Lower leg skin (tissue), 4 donors: ENCODE measurements around the gene LTBP2. TPM values are rescaled to one million over a fixed set of nuclear protein-coding genes. Genes with fewer than 3 reads are reported as not detected.
A peak's percentile ranks its signal among the peaks of the same experiment; 100 is the strongest.

Source experiments
- DNase-seq, 2 donors: peaks; one replicate each; pipeline ENCODE4 v3.0.0-alpha.2; 2019; ENCODE audit warnings: low spot score in 2 of 2
- H3K4me3 ChIP-seq: fragments of 200-600 bp; sonication (generic); 2 replicates; pipeline ENCODE4 v1.5.1; 2017; ENCODE audit warnings: mild to moderate bottlenecking, low read depth; ENCODE audit not compliant: poor library complexity, severe bottlenecking
- CTCF ChIP-seq, 3 donors: fragments of 450-650 bp; IDR thresholded peaks; one replicate each; pipeline ENCODE4 v1.5.1; 2016; ENCODE audit warnings: antibody characterized with exemption in 3 of 3, mild to moderate bottlenecking in 3 of 3, moderate library complexity in 2 of 3
- POLR2A ChIP-seq, 2 donors: fragments of 450-650 bp; IDR thresholded peaks; one replicate each; pipeline ENCODE4 v1.6.1; 2016 to 2017; ENCODE audit warnings: antibody characterized with exemption in 2 of 2, mild to moderate bottlenecking in 1 of 2, moderate library complexity in 1 of 2
- WGBS, 2 donors: methylation state at CpG; one replicate each; pipeline ENCODE4 v1.1.5; 2018; 5-methylcytosine and 5-hydroxymethylcytosine counted together
- intact Hi-C: fragments of 100-400 bp; cut with DNase I; formaldehyde crosslinking; loops from one replicate; pipeline ENCODE4 v1.15.0; 2023; ENCODE audit warnings: low total_unique reads
- total RNA-seq, 4 donors: library from RNA; depleted of rRNA; stranded (reverse); fragments of >200 nt; gene quantifications; one replicate each; pipeline ENCODE4 v1.1.0, GENCODE V29; 2016

The LTBP2 gene
- total RNA-seq, 4 donors from 2014 or later = 13.7 to 39.3 (median 25.9) TPM

GRCh38 chr14:74614508-74615495 lies 2.8 kb upstream of the LTBP2 start:
- WGBS, 2 donors = 65 to 82% methylated on average over 8 of the region's 8 CpGs
- no peak for TF ChIP-seq CTCF (IDR thresholded peaks at IDR 0.05)
- no peak for TF ChIP-seq POLR2A (IDR thresholded peaks at IDR 0.05)
- DNase-seq = no peak
- no peak overlapping the region for H3K4me3 ChIP-seq
- intact Hi-C loops = no loop called here

GRCh38 chr14:74613211-74613914 lies 1.3 kb upstream of the LTBP2 start:
- no peak for DNase-seq
- 69 to 72% methylated on average over 15 to 16 of the region's 16 CpGs for WGBS, 2 donors
- TF ChIP-seq POLR2A (IDR thresholded peaks at IDR 0.05) (no peak), CTCF (IDR thresholded peaks at IDR 0.05) (no peak)
- intact Hi-C loops = no loop called here
- H3K4me3 ChIP-seq = no peak overlapping the region

- intact Hi-C loops = no loop called here
- peak overlapping the region; percentile 54 for H3K4me3 ChIP-seq
- 8 to 12% methylated on average over 21 to 36 of the region's 69 CpGs for WGBS, 2 donors
- peak in 1 of 2 donors; percentile 92 for DNase-seq
- TF ChIP-seq POLR2A (IDR thresholded peaks at IDR 0.05) (no peak), CTCF (IDR thresholded peaks at IDR 0.05) (no peak)
Observed at GRCh38 chr14:74612350-74613021, 449 bp upstream of the LTBP2 start.

- peak overlapping the region; percentile 54 for H3K4me3 ChIP-seq
- TF ChIP-seq CTCF (IDR thresholded peaks at IDR 0.05) (no peak), POLR2A (IDR thresholded peaks at IDR 0.05) (no peak)
- intact Hi-C loops = no loop called here
- no peak for DNase-seq
- 28 to 31% methylated on average over 54 to 56 of the region's 65 CpGs for WGBS, 2 donors
Observed at GRCh38 chr14:74610866-74611649, 979 bp downstream of the LTBP2 start.

- TF ChIP-seq CTCF (IDR thresholded peaks at IDR 0.05) (no peak), POLR2A (IDR thresholded peaks at IDR 0.05) (no peak)
- DNase-seq = no peak
- H3K4me3 ChIP-seq = no peak overlapping the region
- 71 to 88% methylated on average over 24 to 26 of the region's 26 CpGs for WGBS, 2 donors
- intact Hi-C loops = no loop called here
Observed at GRCh38 chr14:74610199-74610865, 1.7 kb downstream of the LTBP2 start.
